Measurements from ENCODE around the gene SEPTIN5. TPM values are rescaled to one million over a fixed set of nuclear protein-coding genes. Genes with fewer than 3 reads are reported as not detected.

SEPTIN5 gene
- total RNA-seq, 2 experiments from 2014 or later = not detected

GRCh38 chr22:19705181-19705934 is 8.9 kb upstream of the SEPTIN5 start:
- no TSS peak for BruUV-seq (replicated peaks)
- Histone ChIP-seq H2AFZ (ENCODE audit: low read length) (no peak overlapping the region), H3K36me3 (ENCODE audit: insufficient read depth, low read length) (no peaks in the 10 kb centered on the region), H3K27ac (ENCODE audit: low read depth, low read length, poor library complexity, severe bottlenecking) (no peak overlapping the region), H4K20me1 (ENCODE audit: insufficient read depth, low read length) (no peaks in the 10 kb centered on the region), H3K4me2 (ENCODE audit: low read length) (no peak overlapping the region), H3K9me3 (ENCODE audit: low read length) (no peaks in the 10 kb centered on the region), H3K9me2 (ENCODE audit: insufficient read depth, low read length) (no peaks in the 10 kb centered on the region), H3K4me1 (ENCODE audit: insufficient read depth, low read length, poor library complexity, severe bottlenecking) (no peaks in the 10 kb centered on the region), H3K4me3 (ENCODE audit: low read depth, low read length, poor library complexity, severe bottlenecking) (no peak overlapping the region), H3K79me2 (ENCODE audit: insufficient read depth, low read depth, low read length) (no peaks in the 10 kb centered on the region)
- ChIA-PET POLR2A (no interaction called here), CTCF (ENCODE audit: unreplicated experiment) (no interaction called here)
- intact Hi-C loops (cut with micrococcal nuclease; ENCODE audit: unreplicated experiment) = no loop called here
- TF ChIP-seq CTCF (conservative IDR thresholded peaks at IDR 0.05; ENCODE audit: low read length) (peak; percentile 27; the same call in 1 of the 2 replicates), EZH2phosphoT487 (IDR thresholded peaks at IDR 0.05; ENCODE audit: borderline replicate concordance, low read depth, low read length) (no peak)
- DNase-seq (ENCODE audit: low spot score) = no peak

- intact Hi-C loops (cut with micrococcal nuclease; ENCODE audit: unreplicated experiment) = no loop called here
- Histone ChIP-seq H3K4me1 (ENCODE audit: insufficient read depth, low read length, poor library complexity, severe bottlenecking) (no peaks in the 10 kb centered on the region), H3K36me3 (ENCODE audit: insufficient read depth, low read length) (no peaks in the 10 kb centered on the region), H3K9me2 (ENCODE audit: insufficient read depth, low read length) (no peaks in the 10 kb centered on the region), H3K79me2 (ENCODE audit: insufficient read depth, low read depth, low read length) (no peaks in the 10 kb centered on the region), H4K20me1 (ENCODE audit: insufficient read depth, low read length) (no peaks in the 10 kb centered on the region), H3K27ac (ENCODE audit: low read depth, low read length, poor library complexity, severe bottlenecking) (no peak overlapping the region), H3K4me2 (ENCODE audit: low read length) (no peak overlapping the region), H2AFZ (ENCODE audit: low read length) (no peak overlapping the region), H3K9me3 (ENCODE audit: low read length) (no peaks in the 10 kb centered on the region), H3K4me3 (ENCODE audit: low read depth, low read length, poor library complexity, severe bottlenecking) (no peak overlapping the region)
- no TSS peak for BruUV-seq (replicated peaks)
- POLR2A ChIA-PET = no interaction called here
- no peak for DNase-seq (ENCODE audit: low spot score)
- CTCF ChIA-PET (ENCODE audit: unreplicated experiment) = no interaction called here
- TF ChIP-seq EZH2phosphoT487 (IDR thresholded peaks at IDR 0.05; ENCODE audit: borderline replicate concordance, low read depth, low read length) (no peak), CTCF (conservative IDR thresholded peaks at IDR 0.05; ENCODE audit: low read length) (no peak)
These were observed 7.6 kb upstream of the SEPTIN5 start for GRCh38 chr22:19706661-19707151.
